Peyer's patch (tissue), 4 donors: ENCODE measurements around the gene LZTFL1.

ENCODE experiments used
- POLR2A ChIP-seq, 2 donors: fragments of 450-650 bp; IDR thresholded peaks; one replicate each; pipeline ENCODE4 v1.5.1; 2017; ENCODE audit warnings: antibody characterized with exemption in 2 of 2, mild to moderate bottlenecking in 2 of 2, moderate library complexity in 2 of 2
- TF ChIP-seq, protein P1 (sequence below), 6 experiments: fragments of 450-650 bp in 4 of 6; fragments of 200-600 bp in 2 of 6; sonication (generic) in 1 of 6; IDR thresholded peaks; one replicate each; pipeline ENCODE4 v1.5.1; 2017 to 2019; ENCODE audit warnings: antibody characterized with exemption in 6 of 6, mild to moderate bottlenecking in 3 of 6, moderate library complexity in 1 of 6

DNA sequence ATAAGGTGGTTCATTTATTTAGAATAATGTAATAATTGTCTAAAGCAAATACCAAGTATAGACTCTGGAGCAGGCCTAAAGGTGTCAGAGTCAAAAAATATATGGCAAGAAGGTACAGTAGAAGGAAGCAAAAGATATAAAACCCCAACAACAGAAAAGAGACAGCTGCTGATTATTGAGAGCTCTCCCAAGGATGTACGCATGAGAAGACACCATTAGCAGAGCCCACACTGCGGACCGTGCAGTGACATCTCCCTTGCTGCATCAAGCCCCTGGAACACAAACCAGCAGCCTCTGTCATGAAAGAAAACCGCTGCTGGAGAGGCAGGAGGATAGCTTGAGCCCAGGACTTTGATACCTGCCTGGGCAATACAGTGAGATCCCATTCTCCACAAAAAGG is 27.6 kb downstream of the LZTFL1 start:
- TF ChIP-seq, protein P1, sequence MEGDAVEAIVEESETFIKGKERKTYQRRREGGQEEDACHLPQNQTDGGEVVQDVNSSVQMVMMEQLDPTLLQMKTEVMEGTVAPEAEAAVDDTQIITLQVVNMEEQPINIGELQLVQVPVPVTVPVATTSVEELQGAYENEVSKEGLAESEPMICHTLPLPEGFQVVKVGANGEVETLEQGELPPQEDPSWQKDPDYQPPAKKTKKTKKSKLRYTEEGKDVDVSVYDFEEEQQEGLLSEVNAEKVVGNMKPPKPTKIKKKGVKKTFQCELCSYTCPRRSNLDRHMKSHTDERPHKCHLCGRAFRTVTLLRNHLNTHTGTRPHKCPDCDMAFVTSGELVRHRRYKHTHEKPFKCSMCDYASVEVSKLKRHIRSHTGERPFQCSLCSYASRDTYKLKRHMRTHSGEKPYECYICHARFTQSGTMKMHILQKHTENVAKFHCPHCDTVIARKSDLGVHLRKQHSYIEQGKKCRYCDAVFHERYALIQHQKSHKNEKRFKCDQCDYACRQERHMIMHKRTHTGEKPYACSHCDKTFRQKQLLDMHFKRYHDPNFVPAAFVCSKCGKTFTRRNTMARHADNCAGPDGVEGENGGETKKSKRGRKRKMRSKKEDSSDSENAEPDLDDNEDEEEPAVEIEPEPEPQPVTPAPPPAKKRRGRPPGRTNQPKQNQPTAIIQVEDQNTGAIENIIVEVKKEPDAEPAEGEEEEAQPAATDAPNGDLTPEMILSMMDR (IDR thresholded peaks at IDR 0.05), result no peak
- no peak for TF ChIP-seq POLR2A (IDR thresholded peaks at IDR 0.05)
